HG02885 (cell line): Measurements from ENCODE around the gene GPR143.

ENCODE experiments used
- ATAC-seq: cut with Tn5 transposase; IDR thresholded peaks from one replicate; pipeline ENCODE4 v1.9.1; 2021; ENCODE audit warnings: mild to moderate bottlenecking; ENCODE audit not compliant: unreplicated experiment, poor library complexity

The GPR143 gene

GRCh38 chrX:9710332-9710731 is 55.3 kb downstream of the GPR143 start:
- ATAC-seq = no peak

GRCh38 chrX:9708923-9709553 is 56.6 kb downstream of the GPR143 start:
- ATAC-seq = peak; percentile 93

GRCh38 chrX:9708086-9708485 is 57.6 kb downstream of the GPR143 start:
- no peak for ATAC-seq

GRCh38 chrX:9707306-9708033 is 58.2 kb downstream of the GPR143 start:
- no peak for ATAC-seq

- no peak for ATAC-seq
Observed at GRCh38 chrX:9706421-9706820, 59.2 kb downstream of the GPR143 start.

- ATAC-seq = no peak
Observed at GRCh38 chrX:9704876-9705465, 60.7 kb downstream of the GPR143 start.

GRCh38 chrX:9703406-9703805 is 62.2 kb downstream of the GPR143 start:
- ATAC-seq = no peak

GRCh38 chrX:9701790-9702189 is 63.9 kb downstream of the GPR143 start:
- ATAC-seq = no peak

- no peak for ATAC-seq
Observed at GRCh38 chrX:9700555-9700954, 65.1 kb downstream of the GPR143 start.

GRCh38 chrX:9698576-9698975 is 67.1 kb downstream of the GPR143 start:
- no peak for ATAC-seq

GRCh38 chrX:9693307-9694001 is 72.2 kb downstream of the GPR143 start:
- ATAC-seq = no peak

GRCh38 chrX:9690046-9690445 is 75.6 kb downstream of the GPR143 start:
- no peak for ATAC-seq

GRCh38 chrX:9688833-9689232 is 76.8 kb downstream of the GPR143 start:
- ATAC-seq = no peak

- no peak for ATAC-seq
Observed at GRCh38 chrX:9687899-9688298, 77.7 kb downstream of the GPR143 start.

- ATAC-seq = no peak
Observed at GRCh38 chrX:9683350-9683749, 82.3 kb downstream of the GPR143 start.

GRCh38 chrX:9682861-9683260 is 82.8 kb downstream of the GPR143 start:
- ATAC-seq = no peak

- ATAC-seq = no peak
Observed at GRCh38 chrX:9682456-9682855, 83.2 kb downstream of the GPR143 start.

- ATAC-seq = no peak
Observed at GRCh38 chrX:9681422-9681821, 84.2 kb downstream of the GPR143 start.

GRCh38 chrX:9681011-9681410 is 84.6 kb downstream of the GPR143 start:
- ATAC-seq = no peak

GRCh38 chrX:9678215-9678965 is 87.3 kb downstream of the GPR143 start:
- ATAC-seq = no peak
